Tibial nerve (tissue), 3 donors: ENCODE measurements around the gene EIF5A.

Source experiments
- POLR2A ChIP-seq, 2 donors: fragments of 450-650 bp; IDR thresholded peaks; one replicate each; pipeline ENCODE4 v1.6.1; 2017; ENCODE audit warnings: antibody characterized with exemption in 2 of 2, mild to moderate bottlenecking in 2 of 2, moderate library complexity in 2 of 2
- TF ChIP-seq, protein P1 (sequence below), 5 experiments: fragments of 200-600 bp in 3 of 5; fragments of 450-650 bp in 2 of 5; sonication (generic) in 3 of 5; IDR thresholded peaks; one replicate each; pipeline ENCODE4 v1.5.1; 2016 to 2019; ENCODE audit warnings: antibody characterized with exemption in 5 of 5, mild to moderate bottlenecking in 3 of 5, moderate library complexity in 2 of 5

DNA sequence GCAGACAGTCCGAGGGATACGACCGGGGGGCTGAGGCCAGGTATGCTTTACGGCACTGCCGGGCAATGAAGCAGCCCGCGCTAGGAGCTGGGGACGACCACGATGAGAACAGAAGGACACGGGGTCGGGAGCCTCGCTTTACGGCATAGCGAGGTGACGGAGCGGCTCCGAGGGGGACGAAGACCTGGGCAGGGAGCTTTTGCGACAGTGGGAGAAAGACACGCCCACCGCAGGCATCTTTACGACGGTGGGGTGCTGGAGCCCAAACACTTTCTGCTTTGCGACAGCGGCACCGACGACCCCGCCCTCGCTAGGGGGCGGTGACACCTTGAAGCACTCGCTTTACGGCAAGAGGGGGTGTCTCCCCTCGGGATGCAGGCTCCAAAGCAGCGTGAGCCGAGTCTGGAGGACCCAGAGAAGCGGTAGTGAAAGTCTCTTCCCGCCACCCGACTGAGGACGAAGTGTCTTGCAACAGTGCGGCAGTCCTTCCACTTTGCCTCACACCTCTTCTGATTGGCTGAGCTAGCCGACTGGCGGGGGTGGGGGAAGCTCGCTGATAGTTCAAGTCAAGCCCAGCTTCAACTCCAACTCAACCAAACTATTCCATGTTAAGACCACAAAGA is 22.1 kb downstream of the EIF5A start:
- TF ChIP-seq POLR2A (IDR thresholded peaks at IDR 0.05) = peak; percentile 77 to 85
- TF ChIP-seq, protein P1, sequence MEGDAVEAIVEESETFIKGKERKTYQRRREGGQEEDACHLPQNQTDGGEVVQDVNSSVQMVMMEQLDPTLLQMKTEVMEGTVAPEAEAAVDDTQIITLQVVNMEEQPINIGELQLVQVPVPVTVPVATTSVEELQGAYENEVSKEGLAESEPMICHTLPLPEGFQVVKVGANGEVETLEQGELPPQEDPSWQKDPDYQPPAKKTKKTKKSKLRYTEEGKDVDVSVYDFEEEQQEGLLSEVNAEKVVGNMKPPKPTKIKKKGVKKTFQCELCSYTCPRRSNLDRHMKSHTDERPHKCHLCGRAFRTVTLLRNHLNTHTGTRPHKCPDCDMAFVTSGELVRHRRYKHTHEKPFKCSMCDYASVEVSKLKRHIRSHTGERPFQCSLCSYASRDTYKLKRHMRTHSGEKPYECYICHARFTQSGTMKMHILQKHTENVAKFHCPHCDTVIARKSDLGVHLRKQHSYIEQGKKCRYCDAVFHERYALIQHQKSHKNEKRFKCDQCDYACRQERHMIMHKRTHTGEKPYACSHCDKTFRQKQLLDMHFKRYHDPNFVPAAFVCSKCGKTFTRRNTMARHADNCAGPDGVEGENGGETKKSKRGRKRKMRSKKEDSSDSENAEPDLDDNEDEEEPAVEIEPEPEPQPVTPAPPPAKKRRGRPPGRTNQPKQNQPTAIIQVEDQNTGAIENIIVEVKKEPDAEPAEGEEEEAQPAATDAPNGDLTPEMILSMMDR (IDR thresholded peaks at IDR 0.05) = peak in 3 of 5 experiments; percentile 4 to 40 (median 24)
